ENCODE measurements around the gene TERT.

- TF ChIP-seq RAD21 (IDR thresholded peaks at IDR 0.05; ENCODE audit: low read length): no peak
- no peak for TF ChIP-seq CTCF (conservative IDR thresholded peaks at IDR 0.05; ENCODE audit: low read depth, low read length)
- TF ChIP-seq POLR2A (IDR thresholded peaks at IDR 0.05; ENCODE audit: low read depth, low read length): no peak
- TF ChIP-seq BHLHE40 (IDR thresholded peaks at IDR 0.05; ENCODE audit: low read depth, low read length): no peak
- no peak for TF ChIP-seq SMC3 (IDR thresholded peaks at IDR 0.05; ENCODE audit: low read depth, low read length)
- no peak for TF ChIP-seq CEBPB (IDR thresholded peaks at IDR 0.05; ENCODE audit: low read depth, low read length)
- no peak for TF ChIP-seq FOS (IDR thresholded peaks at IDR 0.05; ENCODE audit: low read depth, low read length)
Measured at GRCh38 chr5:1299511-1299850, 4.6 kb upstream of the TERT start.
